Endothelial cell of umbilical vein (primary cell): ENCODE results near the gene STOML3. TPM values are rescaled to one million over a fixed set of nuclear protein-coding genes. Genes with fewer than 3 reads are reported as not detected.

ENCODE experiments used
- BruUV-seq: library from RNA; stranded (reverse); fragments of 400-500 nt; replicated peaks from 2 replicates; lab custom pipeline; 2021; lab: Mats Ljungman, UMichigan
- CTCF ChIA-PET: fragments of 300-600, 350-600 bp; sonication (Branson Sonifier 250); formaldehyde crosslinking; loops from one replicate; lab custom pipeline; 2021; ENCODE audit warnings: antibody characterized with exemption, inconsistent platforms; lab: Charles Lee
- POLR2A ChIA-PET: fragments of 300-600, 350-600 bp; sonication (Branson Sonifier 250); formaldehyde crosslinking; loops from one replicate; lab custom pipeline; 2021; ENCODE audit warnings: antibody characterized with exemption, inconsistent platforms; lab: Charles Lee
- DNase-seq: peaks from one replicate; pipeline ENCODE4 v3.0.0-alpha.2; 2011; ENCODE audit warnings: low read depth, low spot score
- FAIRE-seq: peaks from 2 replicates; lab custom pipeline; 2011; peaks lifted over from hg19 to GRCh38; lab: Jason Lieb, UNC
- H2AFZ ChIP-seq: 2 replicates; pipeline ENCODE4 v1.6.0; 2012; ENCODE audit warnings: low read depth, low read length, control low read depth, inconsistent platforms
- H3K27ac ChIP-seq: 2 replicates; pipeline ENCODE4 v1.5.1; 2011; ENCODE audit warnings: low read depth, mild to moderate bottlenecking, control low read depth, low read length, moderate library complexity; ENCODE audit not compliant: insufficient read depth
- H3K27me3 ChIP-seq, 2 experiments: 2 replicates each; pipeline versions ENCODE4 v1.6.0 to v1.6.1; 2011; ENCODE audit warnings: low read length in 2 of 2, mixed read lengths in 1 of 2; ENCODE audit not compliant: control insufficient read depth in 2 of 2, insufficient read depth in 2 of 2
- H3K36me3 ChIP-seq, 2 experiments: 2 replicates in 1 of 2; 3 replicates in 1 of 2; pipeline ENCODE4 v1.5.1; 2011; ENCODE audit warnings: low read length in 2 of 2, mild to moderate bottlenecking in 1 of 2, moderate library complexity in 1 of 2; ENCODE audit not compliant: control insufficient read depth in 2 of 2, insufficient read depth in 2 of 2; ENCODE audit errors: extremely low read depth in 1 of 2
- H3K4me1 ChIP-seq: 3 replicates; pipeline ENCODE4 v1.5.1; 2011; ENCODE audit warnings: mild to moderate bottlenecking, low read length; ENCODE audit not compliant: control insufficient read depth, insufficient read depth; ENCODE audit errors: extremely low read depth
- H3K4me2 ChIP-seq: 2 replicates; pipeline ENCODE4 v1.6.1; 2011; ENCODE audit warnings: low read length, control low read depth, mixed read lengths; ENCODE audit not compliant: insufficient read depth
- H3K4me3 ChIP-seq, 3 experiments: fragments of 200-600 bp in 1 of 3; sonication (generic), shearing (Covaris generic) in 1 of 3; replicated peaks in 1 of 3; 2 replicates each; pipeline ENCODE4 v1.5.1; 2011 to 2016; ENCODE audit warnings: control low read depth in 3 of 3, low read length in 3 of 3, mild to moderate bottlenecking in 2 of 3, inconsistent platforms in 1 of 3, low read depth in 1 of 3, moderate library complexity in 1 of 3; ENCODE audit not compliant: insufficient read depth in 1 of 3
- H3K79me2 ChIP-seq: 2 replicates; pipeline ENCODE4 v1.6.0; 2012; ENCODE audit warnings: low read length, inconsistent platforms; ENCODE audit not compliant: control insufficient read depth, insufficient read depth
- H3K9ac ChIP-seq: replicated peaks from 2 replicates; pipeline ENCODE3; 2011; ENCODE audit warnings: low read length, control low read depth; ENCODE audit not compliant: insufficient read depth; ENCODE audit errors: extremely low read depth
- H3K9me1 ChIP-seq: replicated peaks from 3 replicates; pipeline ENCODE4 v1.6.0; 2011; ENCODE audit warnings: mild to moderate bottlenecking, low read length; ENCODE audit not compliant: control insufficient read depth, insufficient read depth; ENCODE audit errors: extremely low read depth
- H3K9me3 ChIP-seq: replicated peaks from 2 replicates; pipeline ENCODE4 v1.5.1; 2012; ENCODE audit warnings: low read length, inconsistent platforms; ENCODE audit not compliant: control insufficient read depth, insufficient read depth
- H4K20me1 ChIP-seq: replicated peaks from 2 replicates; pipeline ENCODE3; 2011; ENCODE audit warnings: mild to moderate bottlenecking, low read length; ENCODE audit not compliant: control insufficient read depth, insufficient read depth; ENCODE audit errors: extremely low read depth
- CTCF ChIP-seq, 2 donors: IDR thresholded peaks; 1 replicate in 1 of 2; 2 replicates in 1 of 2; pipeline ENCODE4 v1.5.1; 2011; ENCODE audit warnings: low read length in 2 of 2, mild to moderate bottlenecking in 2 of 2, moderate library complexity in 2 of 2, control low read depth in 1 of 2, inconsistent platforms in 1 of 2, low read depth in 1 of 2; ENCODE audit not compliant: insufficient read depth in 1 of 2; ENCODE audit errors: extremely low read depth in 1 of 2
- EZH2 ChIP-seq: IDR thresholded peaks from 2 replicates; pipeline ENCODE4 v1.6.1; 2012; ENCODE audit warnings: borderline replicate concordance, low read depth, mild to moderate bottlenecking, moderate library complexity, low read length, inconsistent platforms; ENCODE audit not compliant: severe bottlenecking
- FOS ChIP-seq: IDR thresholded peaks from 2 replicates; pipeline ENCODE4 v1.6.1; 2011; ENCODE audit warnings: mild to moderate bottlenecking, low read length, moderate library complexity, borderline replicate concordance; ENCODE audit not compliant: insufficient read depth
- GATA2 ChIP-seq: IDR thresholded peaks from 2 replicates; pipeline ENCODE4 v1.7.0; 2011; ENCODE audit warnings: low read depth, mild to moderate bottlenecking, moderate library complexity, mixed read lengths, low read length; ENCODE audit not compliant: insufficient read length, insufficient read depth
- JUN ChIP-seq: IDR thresholded peaks from 2 replicates; pipeline ENCODE4 v1.6.1; 2011; ENCODE audit warnings: borderline replicate concordance, low read depth; ENCODE audit not compliant: insufficient read length, insufficient read depth
- MYC ChIP-seq: IDR thresholded peaks from one replicate; pipeline ENCODE4 v1.6.1; 2011; ENCODE audit warnings: mild to moderate bottlenecking, low read depth, low read length
- POLR2A ChIP-seq: IDR thresholded peaks from 2 replicates; pipeline ENCODE4 v1.6.1; 2012; ENCODE audit warnings: low read depth, mild to moderate bottlenecking, control low read depth, low read length
- POLR2AphosphoS5 ChIP-seq: IDR thresholded peaks from 2 replicates; pipeline ENCODE4 v1.6.1; 2012; ENCODE audit warnings: low read depth, mild to moderate bottlenecking, control low read depth, low read length, moderate library complexity; ENCODE audit not compliant: insufficient read depth
- dilution Hi-C: fragments of 300-500 bp; cut with MboI; formaldehyde crosslinking; loops from one replicate; pipeline ENCODE4 v1.15.0; 2019; ENCODE audit warnings: low sequenced_read_pairs; ENCODE audit not compliant: extremely low pct_ligation_motif_present
- intact Hi-C: fragments of 100-400 bp; cut with micrococcal nuclease; formaldehyde crosslinking; loops from one replicate; pipeline ENCODE4 v1.10.0; 2022
- polyA plus RNA-seq, 4 experiments: library from polyadenylated mRNA; depleted of rRNA in 3 of 4; stranded (reverse) in 3 of 4; unstranded in 1 of 4; fragments of >200 nt; gene quantifications; 2 replicates each; pipeline versions ENCODE4 v1.2.1 to v1.2.3, GENCODE V29; 2011 to 2012; ENCODE audit warnings: missing spikeins in 1 of 4
- total RNA-seq: library from RNA; stranded (reverse); gene quantifications from 2 replicates; pipeline ENCODE4 v1.2.3, GENCODE V29; 2021

The STOML3 gene
- total and polyA plus RNA-seq, 2 donors (not counting 3 experiments of a cell fraction or from before 2014, with no cell fraction given): not detected

- TF ChIP-seq EZH2: no peak
- no peak for TF ChIP-seq FOS
- no peak for TF ChIP-seq GATA2
- no peak for TF ChIP-seq JUN
- TF ChIP-seq POLR2AphosphoS5: no peak
- TF ChIP-seq MYC: no peak
- TF ChIP-seq POLR2A: no peak
- H3K4me3 ChIP-seq: no peak overlapping the region
- BruUV-seq: no TSS peak
Measured at GRCh38 chr13:39040206-39040605, 49.6 kb upstream of the STOML3 start.

GRCh38 chr13:39039041-39039440 is 48.4 kb upstream of the STOML3 start:
- Histone ChIP-seq H3K9ac (peak overlapping the region; percentile 81), H3K9me1 (no peaks in the 10 kb centered on the region), H3K27ac (no peak overlapping the region), H4K20me1 (no peaks in the 10 kb centered on the region), H3K27me3 (no peaks in the 10 kb centered on the region), H3K79me2 (peaks cover 38% of the 10 kb centered on the region), H2AFZ (peak overlapping the region; percentile 86), H3K4me1 (peaks cover 24% of the 10 kb centered on the region), H3K4me3 (peak overlapping the region in 2 of 3 experiments; percentile 75 to 94), H3K9me3 (no peaks in the 10 kb centered on the region), H3K4me2 (peak overlapping the region; percentile 68), H3K36me3 (no peaks in the 10 kb centered on the region)
- ChIA-PET POLR2A (no interaction called here), CTCF (interaction anchor here (1.0 to 2.6 kb wide), 5 partner anchors 10 to 577 kb away, joined by 3 to 15 read pairs (median 7); no protein-coding TSS in a partner anchor)
- dilution Hi-C loops: no loop called here
- BruUV-seq: no TSS peak
- TF ChIP-seq POLR2AphosphoS5 (no peak), GATA2 (no peak), CTCF (IDR thresholded peaks at IDR 0.05; ENCODE audit: extremely low read depth in 1 of 2, insufficient read depth in 1 of 2, low read depth in 1 of 2, low read length in 2 of 2) (no peak), MYC (no peak), FOS (no peak), JUN (no peak), EZH2 (no peak)
- intact Hi-C loops: loop anchor here (5.0 to 10.0 kb wide), 4 partner anchors 376 to 1736 kb away; partner anchors contain the start of genes LHFPL6, MRPS31 and UFM1
- no peak for FAIRE-seq
- DNase-seq: no peak

More at GRCh38 chr13:39040206-39040605, 49.6 kb upstream of the STOML3 start:
- POLR2A ChIA-PET: no interaction called here
- CTCF ChIA-PET: interaction anchor here (1.0 to 1.1 kb wide), 2 partner anchors 11 to 572 kb away, joined by 3 to 5 read pairs; no protein-coding TSS in a partner anchor
- intact Hi-C loops (no loop called here), dilution Hi-C loops (no loop called here)
- Histone ChIP-seq H3K9me1 (no peaks in the 10 kb centered on the region), H4K20me1 (no peaks in the 10 kb centered on the region), H3K4me1 (peaks cover 20% of the 10 kb centered on the region), H3K27me3 (no peaks in the 10 kb centered on the region), H3K79me2 (peaks cover 26% of the 10 kb centered on the region), H3K36me3 (no peaks in the 10 kb centered on the region), H2AFZ (no peak overlapping the region), H3K4me2 (no peak overlapping the region), H3K9ac (no peak overlapping the region), H3K27ac (no peak overlapping the region), H3K9me3 (no peaks in the 10 kb centered on the region)
- no peak for FAIRE-seq
- DNase-seq: no peak
